SK-N-SH (cell line): ENCODE data around the gene PDZD2. TPM values are rescaled to one million over a fixed set of nuclear protein-coding genes. Genes with fewer than 3 reads are reported as not detected.

Source experiments
- CTCF ChIA-PET: fragments of 300-600, 350-600 bp; formaldehyde crosslinking; extraction: SDS; loops from one replicate; lab custom pipeline; 2021; lab: Yijun Ruan, JAX
- POLR2A ChIA-PET: fragments of 350-600 bp; sonication (Branson Sonifier 250); formaldehyde crosslinking; extraction: SDS; loops from one replicate; lab custom pipeline; 2020; ENCODE audit warnings: antibody characterized with exemption, inconsistent platforms; lab: Yijun Ruan, JAX
- DNase-seq: peaks from one replicate; pipeline ENCODE4 v3.0.0; 2012
- H2AFZ ChIP-seq: fragments of 200-600 bp; sonication (generic); 2 replicates; pipeline ENCODE4 v1.8.1; 2016; ENCODE audit warnings: antibody characterized with exemption, mild to moderate bottlenecking, low read depth
- H3F3A ChIP-seq: fragments of 200-600 bp; sonication (generic); replicated peaks from 2 replicates; pipeline ENCODE3; 2016; ENCODE audit warnings: antibody characterized with exemption, mild to moderate bottlenecking; ENCODE audit not compliant: insufficient read depth
- H3K27ac ChIP-seq, 2 experiments: fragments of 200-500 bp in 1 of 2; fragments of 200-600 bp in 1 of 2; sonication (Bioruptor generic) in 1 of 2; sonication (generic), shearing (Covaris generic) in 1 of 2; 2 replicates each; pipeline versions ENCODE4 v1.5.1 to v1.6.1; 2014 to 2016; ENCODE audit warnings: low read depth in 2 of 2, inconsistent platforms in 1 of 2, low read length in 1 of 2, mild to moderate bottlenecking in 1 of 2, mixed read lengths in 1 of 2
- H3K27me3 ChIP-seq: fragments of 200-600 bp; sonication (generic), shearing (Covaris generic); 2 replicates; pipeline ENCODE4 v1.6.1; 2016; ENCODE audit warnings: mixed run types; ENCODE audit not compliant: insufficient read depth
- H3K36me3 ChIP-seq, 2 experiments: fragments of 200-500 bp in 1 of 2; fragments of 200-600 bp in 1 of 2; sonication (Bioruptor generic) in 1 of 2; sonication (generic) in 1 of 2; replicated peaks in 1 of 2; 2 replicates each; pipeline versions ENCODE3 to v1.5.1; 2014 to 2016; ENCODE audit warnings: low read length in 1 of 2, mild to moderate bottlenecking in 1 of 2; ENCODE audit not compliant: insufficient read depth in 2 of 2, control insufficient read depth in 1 of 2
- H3K4me1 ChIP-seq, 2 experiments: fragments of 200-500 bp in 1 of 2; fragments of 200-600 bp in 1 of 2; sonication (Bioruptor generic) in 1 of 2; sonication (generic), shearing (Covaris generic) in 1 of 2; 2 replicates each; pipeline versions ENCODE4 v1.5.1 to v1.6.1; 2014 to 2016; ENCODE audit warnings: low read depth in 1 of 2, low read length in 1 of 2, mixed run types in 1 of 2; ENCODE audit not compliant: insufficient read depth in 2 of 2, control insufficient read depth in 1 of 2
- H3K4me2 ChIP-seq: fragments of 200-600 bp; sonication (generic), shearing (Covaris generic); 2 replicates; pipeline ENCODE4 v1.6.1; 2017; ENCODE audit warnings: mixed run types
- H3K4me3 ChIP-seq, 2 experiments: fragments of 200-500 bp in 1 of 2; fragments of 200-600 bp in 1 of 2; sonication (Bioruptor generic) in 1 of 2; sonication (generic), shearing (Covaris generic) in 1 of 2; 2 replicates each; pipeline versions ENCODE4 v1.5.1 to v1.8.1; 2014 to 2016; ENCODE audit warnings: low read depth in 2 of 2, inconsistent platforms in 1 of 2, low read length in 1 of 2, mild to moderate bottlenecking in 1 of 2, mixed read lengths in 1 of 2, moderate library complexity in 1 of 2
- H3K79me2 ChIP-seq: fragments of 200-600 bp; sonication (generic); 2 replicates; pipeline ENCODE4 v1.8.1; 2017; ENCODE audit warnings: mild to moderate bottlenecking; ENCODE audit not compliant: insufficient read depth
- H3K9ac ChIP-seq: fragments of 200-600 bp; sonication (generic); 2 replicates; pipeline ENCODE4 v1.6.1; 2017; ENCODE audit warnings: mixed run types
- H3K9me2 ChIP-seq: fragments of 200-600 bp; sonication (generic); 2 replicates; pipeline ENCODE4 v1.6.1; 2017; ENCODE audit warnings: mixed run types
- H3K9me3 ChIP-seq: fragments of 200-600 bp; sonication (generic); 2 replicates; pipeline ENCODE4 v1.6.1; 2017; ENCODE audit warnings: mixed run types, mild to moderate bottlenecking, moderate library complexity
- H4K20me1 ChIP-seq: fragments of 200-600 bp; sonication (generic); 2 replicates; pipeline ENCODE4 v1.6.1; 2017; ENCODE audit warnings: mild to moderate bottlenecking, mixed run types; ENCODE audit not compliant: insufficient read depth
- CHD2 ChIP-seq: fragments of 150-350 bp; IDR thresholded peaks from 2 replicates; pipeline ENCODE4 v1.6.1; 2018; ENCODE audit warnings: low read length; ENCODE audit not compliant: partially characterized antibody
- EZH2phosphoT487 ChIP-seq: fragments of 200-600 bp; sonication (generic); IDR thresholded peaks from 2 replicates; pipeline ENCODE4 v1.6.1; 2017; ENCODE audit warnings: low read depth, mixed run types, mild to moderate bottlenecking, antibody characterized with exemption, moderate library complexity, borderline replicate concordance
- FOSL2 ChIP-seq: IDR thresholded peaks from 2 replicates; pipeline ENCODE4 v1.4.0; 2012; ENCODE audit warnings: low read depth, mild to moderate bottlenecking, moderate library complexity, borderline replicate concordance
- FOXM1 ChIP-seq: IDR thresholded peaks from 2 replicates; pipeline ENCODE4 v1.4.0; 2012; ENCODE audit warnings: low read depth, mild to moderate bottlenecking
- MAX ChIP-seq: IDR thresholded peaks from 2 replicates; pipeline ENCODE4 v1.4.0; 2012; ENCODE audit warnings: low read depth
- REST ChIP-seq: IDR thresholded peaks from 2 replicates; pipeline ENCODE4 v1.6.1; 2012; ENCODE audit warnings: mild to moderate bottlenecking, low read depth, low read length, moderate library complexity
- RFX5 ChIP-seq: IDR thresholded peaks from 2 replicates; pipeline ENCODE4 v1.6.1; 2012; ENCODE audit warnings: mild to moderate bottlenecking, improper control_type of control experiment, low read length
- RXRA ChIP-seq: IDR thresholded peaks from 2 replicates; pipeline ENCODE4 v1.4.0; 2012; ENCODE audit warnings: low read depth, mild to moderate bottlenecking, borderline replicate concordance
- WGBS: methylation state at CpG from one replicate; pipeline ENCODE4 v1.1.6; 2017; ENCODE audit warnings: low lambda C conversion rate; 5-methylcytosine and 5-hydroxymethylcytosine counted together
- polyA plus RNA-seq, 3 experiments: library from polyadenylated mRNA; depleted of rRNA; stranded (reverse); fragments of >200 nt; gene quantifications; 2 replicates each; pipeline ENCODE4 v1.2.3, GENCODE V29; 2012
- TF ChIP-seq, protein P1 (sequence below): fragments of 150-350 bp; IDR thresholded peaks from 2 replicates; pipeline ENCODE4 v1.6.1; 2016; ENCODE audit warnings: mild to moderate bottlenecking, low read depth, low read length
- TF ChIP-seq, protein P2 (sequence below): fragments of 150-350 bp; IDR thresholded peaks from 2 replicates; pipeline ENCODE4 v1.6.1; 2017; ENCODE audit warnings: antibody characterized with exemption, low read length, low read depth, borderline replicate concordance
- TF ChIP-seq, protein P3 (sequence below): IDR thresholded peaks from 2 replicates; pipeline ENCODE4 v1.4.0; 2012; ENCODE audit warnings: low read depth, borderline replicate concordance
- TF ChIP-seq, protein P4 (sequence below): IDR thresholded peaks from 2 replicates; pipeline ENCODE4 v1.4.0; 2012; ENCODE audit warnings: low read depth, borderline replicate concordance
- TF ChIP-seq, protein P5 (sequence below): IDR thresholded peaks from 2 replicates; pipeline ENCODE4; 2012

The PDZD2 gene
- polyA plus RNA-seq, 1 of the 3 experiments (the other 2 are of a cell fraction) = 0.13 TPM

- no peaks in the 10 kb centered on the region for H4K20me1 ChIP-seq
- H3K9ac ChIP-seq = no peak overlapping the region
- no peaks in the 10 kb centered on the region for H3K36me3 ChIP-seq
- no peaks in the 10 kb centered on the region for H3K9me3 ChIP-seq
- H3K9me2 ChIP-seq = no peaks in the 10 kb centered on the region
- TF ChIP-seq MAX (no peak), REST (no peak), EZH2phosphoT487 (no peak), CHD2 (no peak), FOXM1 (no peak), FOSL2 (no peak), RXRA (no peak), RFX5 (no peak)
- TF ChIP-seq, protein P1, sequence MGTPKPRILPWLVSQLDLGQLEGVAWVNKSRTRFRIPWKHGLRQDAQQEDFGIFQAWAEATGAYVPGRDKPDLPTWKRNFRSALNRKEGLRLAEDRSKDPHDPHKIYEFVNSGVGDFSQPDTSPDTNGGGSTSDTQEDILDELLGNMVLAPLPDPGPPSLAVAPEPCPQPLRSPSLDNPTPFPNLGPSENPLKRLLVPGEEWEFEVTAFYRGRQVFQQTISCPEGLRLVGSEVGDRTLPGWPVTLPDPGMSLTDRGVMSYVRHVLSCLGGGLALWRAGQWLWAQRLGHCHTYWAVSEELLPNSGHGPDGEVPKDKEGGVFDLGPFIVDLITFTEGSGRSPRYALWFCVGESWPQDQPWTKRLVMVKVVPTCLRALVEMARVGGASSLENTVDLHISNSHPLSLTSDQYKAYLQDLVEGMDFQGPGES = no peak
- TF ChIP-seq, protein P2, sequence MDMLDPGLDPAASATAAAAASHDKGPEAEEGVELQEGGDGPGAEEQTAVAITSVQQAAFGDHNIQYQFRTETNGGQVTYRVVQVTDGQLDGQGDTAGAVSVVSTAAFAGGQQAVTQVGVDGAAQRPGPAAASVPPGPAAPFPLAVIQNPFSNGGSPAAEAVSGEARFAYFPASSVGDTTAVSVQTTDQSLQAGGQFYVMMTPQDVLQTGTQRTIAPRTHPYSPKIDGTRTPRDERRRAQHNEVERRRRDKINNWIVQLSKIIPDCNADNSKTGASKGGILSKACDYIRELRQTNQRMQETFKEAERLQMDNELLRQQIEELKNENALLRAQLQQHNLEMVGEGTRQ = no peak
- TF ChIP-seq, protein P3, sequence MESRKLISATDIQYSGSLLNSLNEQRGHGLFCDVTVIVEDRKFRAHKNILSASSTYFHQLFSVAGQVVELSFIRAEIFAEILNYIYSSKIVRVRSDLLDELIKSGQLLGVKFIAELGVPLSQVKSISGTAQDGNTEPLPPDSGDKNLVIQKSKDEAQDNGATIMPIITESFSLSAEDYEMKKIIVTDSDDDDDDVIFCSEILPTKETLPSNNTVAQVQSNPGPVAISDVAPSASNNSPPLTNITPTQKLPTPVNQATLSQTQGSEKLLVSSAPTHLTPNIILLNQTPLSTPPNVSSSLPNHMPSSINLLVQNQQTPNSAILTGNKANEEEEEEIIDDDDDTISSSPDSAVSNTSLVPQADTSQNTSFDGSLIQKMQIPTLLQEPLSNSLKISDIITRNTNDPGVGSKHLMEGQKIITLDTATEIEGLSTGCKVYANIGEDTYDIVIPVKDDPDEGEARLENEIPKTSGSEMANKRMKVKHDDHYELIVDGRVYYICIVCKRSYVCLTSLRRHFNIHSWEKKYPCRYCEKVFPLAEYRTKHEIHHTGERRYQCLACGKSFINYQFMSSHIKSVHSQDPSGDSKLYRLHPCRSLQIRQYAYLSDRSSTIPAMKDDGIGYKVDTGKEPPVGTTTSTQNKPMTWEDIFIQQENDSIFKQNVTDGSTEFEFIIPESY = no peak
- TF ChIP-seq, protein P4, sequence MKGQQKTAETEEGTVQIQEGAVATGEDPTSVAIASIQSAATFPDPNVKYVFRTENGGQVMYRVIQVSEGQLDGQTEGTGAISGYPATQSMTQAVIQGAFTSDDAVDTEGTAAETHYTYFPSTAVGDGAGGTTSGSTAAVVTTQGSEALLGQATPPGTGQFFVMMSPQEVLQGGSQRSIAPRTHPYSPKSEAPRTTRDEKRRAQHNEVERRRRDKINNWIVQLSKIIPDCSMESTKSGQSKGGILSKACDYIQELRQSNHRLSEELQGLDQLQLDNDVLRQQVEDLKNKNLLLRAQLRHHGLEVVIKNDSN = no peak
- TF ChIP-seq, protein P5, sequence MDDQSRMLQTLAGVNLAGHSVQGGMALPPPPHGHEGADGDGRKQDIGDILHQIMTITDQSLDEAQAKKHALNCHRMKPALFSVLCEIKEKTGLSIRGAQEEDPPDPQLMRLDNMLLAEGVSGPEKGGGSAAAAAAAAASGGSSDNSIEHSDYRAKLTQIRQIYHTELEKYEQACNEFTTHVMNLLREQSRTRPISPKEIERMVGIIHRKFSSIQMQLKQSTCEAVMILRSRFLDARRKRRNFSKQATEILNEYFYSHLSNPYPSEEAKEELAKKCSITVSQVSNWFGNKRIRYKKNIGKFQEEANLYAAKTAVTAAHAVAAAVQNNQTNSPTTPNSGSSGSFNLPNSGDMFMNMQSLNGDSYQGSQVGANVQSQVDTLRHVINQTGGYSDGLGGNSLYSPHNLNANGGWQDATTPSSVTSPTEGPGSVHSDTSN = no peak
- CTCF ChIA-PET = interaction anchor here (1.0 to 1.2 kb wide), 3 partner anchors 18 to 152 kb away, joined by 3 to 7 read pairs (median 3); partner anchors contain the start of gene PDZD2
- H3K27ac ChIP-seq = no peak overlapping the region
- H3K79me2 ChIP-seq = no peaks in the 10 kb centered on the region
- POLR2A ChIA-PET = no interaction called here
- no peaks in the 10 kb centered on the region for H3F3A ChIP-seq
- H3K4me2 ChIP-seq = no peak overlapping the region
- H2AFZ ChIP-seq = no peak overlapping the region
- WGBS = 42% methylated on average over 11 of the region's 11 CpGs
- H3K4me1 ChIP-seq = peaks cover 0 to 7% of the 10 kb centered on the region in 2 experiments; a peak in 1 of 4 replicates
- no peaks in the 10 kb centered on the region for H3K27me3 ChIP-seq
- DNase-seq = no peak
- no peak overlapping the region for H3K4me3 ChIP-seq
Observed at GRCh38 chr5:31657315-31657979, 18.5 kb downstream of the PDZD2 start.
